IPS-18a (cell line): ENCODE data around the gene MIR17HG.

Experiments
- H3K27ac ChIP-seq: one replicate; pipeline ENCODE4 v1.5.1; 2013; ENCODE audit warnings: low read length
- H3K27me3 ChIP-seq: one replicate; pipeline ENCODE4 v1.6.1; 2013; ENCODE audit warnings: mild to moderate bottlenecking, low read length; ENCODE audit not compliant: control insufficient read depth, insufficient read depth
- H3K36me3 ChIP-seq: one replicate; pipeline ENCODE4 v1.6.1; 2013; ENCODE audit warnings: low read depth, low read length; ENCODE audit not compliant: control insufficient read depth
- H3K4me1 ChIP-seq: one replicate; pipeline ENCODE4 v1.6.1; 2013; ENCODE audit warnings: low read depth, low read length; ENCODE audit not compliant: control insufficient read depth
- H3K4me3 ChIP-seq: one replicate; pipeline ENCODE4 v1.5.1; 2013; ENCODE audit warnings: low read length
- H3K9ac ChIP-seq: one replicate; pipeline ENCODE4 v1.6.1; 2013; ENCODE audit warnings: mild to moderate bottlenecking, low read length, moderate library complexity
- H3K9me3 ChIP-seq: one replicate; pipeline ENCODE4 v1.6.1; 2013; ENCODE audit warnings: low read depth, low read length; ENCODE audit not compliant: control insufficient read depth

MIR17HG gene

GRCh38 chr13:91347202-91347995 is at the start of gene MIR17HG:
Gene MIR17HG, plus strand, starts transcription at chr13:91347687.
- Histone ChIP-seq H3K9ac (peak within 1 kb of the TSS; percentile 100), H3K36me3 (peaks cover 34% of the 10 kb centered on the region), H3K4me3 (peak within 1 kb of the TSS; percentile 96), H3K27me3 (peaks cover 8% of the 10 kb centered on the region), H3K27ac (peak within 1 kb of the TSS; percentile 68), H3K9me3 (no peaks in the 10 kb centered on the region), H3K4me1 (peaks cover 20% of the 10 kb centered on the region)

DNA sequence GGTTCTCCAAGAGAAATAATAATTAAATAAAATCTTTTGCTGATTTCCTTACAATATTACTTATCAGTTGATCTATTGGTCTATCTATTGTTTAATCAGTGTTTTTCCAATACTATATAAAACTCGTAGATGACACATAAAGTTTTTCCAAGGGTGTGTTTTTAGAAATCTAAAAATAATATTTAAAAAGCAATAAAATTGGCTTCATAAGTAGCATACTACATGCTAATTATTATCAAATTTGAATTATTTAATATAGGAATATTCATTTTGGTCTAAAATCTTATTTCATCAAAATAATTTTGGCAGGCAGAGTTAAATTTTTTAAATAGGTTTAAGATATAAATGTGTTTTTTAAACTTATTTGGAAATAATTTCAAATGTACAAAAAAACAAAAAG is 49.4 kb upstream of the MIR17HG start:
- no peak overlapping the region for H3K9ac ChIP-seq
- H3K36me3 ChIP-seq, result no peaks in the 10 kb centered on the region
- H3K9me3 ChIP-seq, result no peaks in the 10 kb centered on the region
- no peaks in the 10 kb centered on the region for H3K27me3 ChIP-seq
- H3K4me1 ChIP-seq, result no peaks in the 10 kb centered on the region
- no peak overlapping the region for H3K4me3 ChIP-seq
- H3K27ac ChIP-seq, result no peak overlapping the region

GRCh38 chr13:91302111-91302510 is 45.4 kb upstream of the MIR17HG start:
- H3K4me1 ChIP-seq, result no peaks in the 10 kb centered on the region
- no peak overlapping the region for H3K4me3 ChIP-seq
- no peaks in the 10 kb centered on the region for H3K36me3 ChIP-seq
- no peak overlapping the region for H3K27ac ChIP-seq
- H3K27me3 ChIP-seq, result no peaks in the 10 kb centered on the region
- no peaks in the 10 kb centered on the region for H3K9me3 ChIP-seq
- H3K9ac ChIP-seq, result no peak overlapping the region

- Histone ChIP-seq H3K9me3 (no peaks in the 10 kb centered on the region), H3K4me3 (no peak overlapping the region), H3K27me3 (no peaks in the 10 kb centered on the region), H3K4me1 (no peaks in the 10 kb centered on the region), H3K9ac (no peak overlapping the region), H3K27ac (no peak overlapping the region), H3K36me3 (no peaks in the 10 kb centered on the region)
These were observed 44.5 kb upstream of the MIR17HG start for GRCh38 chr13:91303031-91303430.

GRCh38 chr13:91304741-91305140 is 42.7 kb upstream of the MIR17HG start:
- no peaks in the 10 kb centered on the region for H3K4me1 ChIP-seq
- no peak overlapping the region for H3K27ac ChIP-seq
- no peak overlapping the region for H3K4me3 ChIP-seq
- H3K9me3 ChIP-seq, result no peaks in the 10 kb centered on the region
- H3K36me3 ChIP-seq, result no peaks in the 10 kb centered on the region
- no peak overlapping the region for H3K9ac ChIP-seq
- no peaks in the 10 kb centered on the region for H3K27me3 ChIP-seq

DNA sequence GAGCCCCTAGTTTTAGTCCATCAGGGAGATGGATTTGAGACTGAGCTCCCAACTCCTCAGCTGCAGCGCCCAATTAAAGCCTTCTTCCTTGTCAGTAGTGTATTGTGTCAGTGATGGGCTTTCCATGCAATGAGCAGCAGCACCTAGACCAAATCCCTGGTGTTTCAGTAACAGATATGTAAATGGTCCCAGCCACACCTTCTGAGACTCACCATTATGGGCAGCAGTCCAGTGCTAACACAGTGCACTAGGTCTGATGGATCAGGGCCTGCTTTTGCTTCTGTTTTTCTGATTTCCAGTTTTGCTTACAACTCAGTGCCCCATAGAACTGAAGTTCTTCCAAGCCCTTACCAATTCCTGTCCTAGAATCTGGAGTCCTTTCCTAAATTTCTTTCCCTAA is 41.8 kb upstream of the MIR17HG start:
- Histone ChIP-seq H3K36me3 (no peaks in the 10 kb centered on the region), H3K27me3 (no peaks in the 10 kb centered on the region), H3K4me3 (no peak overlapping the region), H3K9ac (no peak overlapping the region), H3K27ac (no peak overlapping the region), H3K9me3 (no peaks in the 10 kb centered on the region), H3K4me1 (no peaks in the 10 kb centered on the region)

GRCh38 chr13:91307887-91308286 is 39.6 kb upstream of the MIR17HG start:
- Histone ChIP-seq H3K9ac (no peak overlapping the region), H3K9me3 (no peaks in the 10 kb centered on the region), H3K4me1 (no peaks in the 10 kb centered on the region), H3K36me3 (no peaks in the 10 kb centered on the region), H3K27me3 (no peaks in the 10 kb centered on the region), H3K27ac (no peak overlapping the region), H3K4me3 (no peak overlapping the region)

DNA sequence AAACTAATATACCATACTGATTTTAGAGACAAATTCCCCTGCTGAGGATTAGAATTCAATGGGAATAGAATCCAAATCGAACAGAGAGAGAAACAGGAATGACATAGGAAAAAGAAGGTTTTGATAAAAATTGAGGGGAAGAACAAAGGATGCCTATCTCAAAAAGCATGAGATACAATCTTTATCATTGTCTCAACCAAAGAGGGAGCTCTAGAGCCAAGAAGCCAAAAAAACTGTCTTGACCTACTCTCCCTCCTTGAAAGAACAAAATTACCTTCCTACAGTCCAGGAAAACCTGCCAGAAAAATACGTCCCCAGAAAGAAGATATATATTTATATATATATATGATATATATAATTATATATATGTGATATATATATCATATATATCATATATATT is 39.2 kb upstream of the MIR17HG start:
- Histone ChIP-seq H3K4me1 (no peaks in the 10 kb centered on the region), H3K9ac (no peak overlapping the region), H3K27ac (no peak overlapping the region), H3K36me3 (no peaks in the 10 kb centered on the region), H3K9me3 (no peaks in the 10 kb centered on the region), H3K27me3 (no peaks in the 10 kb centered on the region), H3K4me3 (no peak overlapping the region)

DNA sequence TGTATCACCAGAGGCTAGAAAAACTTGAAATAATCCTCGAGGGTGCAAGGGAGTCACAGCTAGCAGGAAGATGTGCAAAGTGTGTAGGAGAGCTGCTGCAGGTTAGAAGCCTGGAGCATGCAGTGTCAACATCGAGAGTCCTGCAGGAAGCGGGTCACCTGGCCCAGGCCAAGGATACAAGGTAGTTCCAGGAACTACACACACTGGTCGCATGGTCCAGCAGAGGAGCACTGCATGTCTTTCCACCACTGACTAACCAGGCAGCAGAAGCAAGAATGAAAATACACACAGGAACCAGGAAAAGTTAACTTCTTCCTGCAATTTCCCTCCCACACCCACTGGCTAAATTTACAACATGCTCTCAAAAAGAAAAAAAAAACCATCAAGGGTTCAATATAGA is 36.0 kb upstream of the MIR17HG start:
- Histone ChIP-seq H3K9ac (no peak overlapping the region), H3K4me1 (no peaks in the 10 kb centered on the region), H3K9me3 (no peaks in the 10 kb centered on the region), H3K36me3 (no peaks in the 10 kb centered on the region), H3K27me3 (no peaks in the 10 kb centered on the region), H3K27ac (no peak overlapping the region), H3K4me3 (no peak overlapping the region)

GRCh38 chr13:91312324-91312723 is 35.2 kb upstream of the MIR17HG start:
- Histone ChIP-seq H3K9ac (no peak overlapping the region), H3K4me1 (no peaks in the 10 kb centered on the region), H3K9me3 (no peaks in the 10 kb centered on the region), H3K36me3 (no peaks in the 10 kb centered on the region), H3K27me3 (no peaks in the 10 kb centered on the region), H3K27ac (no peak overlapping the region), H3K4me3 (no peak overlapping the region)

- Histone ChIP-seq H3K9ac (no peak overlapping the region), H3K36me3 (no peaks in the 10 kb centered on the region), H3K27me3 (no peaks in the 10 kb centered on the region), H3K4me3 (no peak overlapping the region), H3K4me1 (no peaks in the 10 kb centered on the region), H3K9me3 (no peaks in the 10 kb centered on the region), H3K27ac (no peak overlapping the region)
These were observed 34.4 kb upstream of the MIR17HG start for GRCh38 chr13:91313103-91313502.

GRCh38 chr13:91313581-91313980 is 33.9 kb upstream of the MIR17HG start:
- no peak overlapping the region for H3K27ac ChIP-seq
- no peaks in the 10 kb centered on the region for H3K36me3 ChIP-seq
- no peaks in the 10 kb centered on the region for H3K4me1 ChIP-seq
- H3K9me3 ChIP-seq, result no peaks in the 10 kb centered on the region
- no peak overlapping the region for H3K4me3 ChIP-seq
- H3K27me3 ChIP-seq, result no peaks in the 10 kb centered on the region
- no peak overlapping the region for H3K9ac ChIP-seq
